Effector memory CD4-positive, alpha-beta T cell (primary cell): ENCODE results near the gene DNAJB12.
"Not testable (repeated sequence)": the region's sequence is repeated elsewhere in the genome, so short reads cannot be mapped to it uniquely, and the experiment has no call there.

Experiments
- DNase-seq, 3 donors: peaks; one replicate each; pipeline ENCODE4 v3.0.0-alpha.2; 2020
- H3K27ac ChIP-seq: 2 replicates; pipeline ENCODE4 v1.7.0; 2013; ENCODE audit warnings: mild to moderate bottlenecking, low read length, moderate library complexity; ENCODE audit not compliant: insufficient read depth, poor library complexity, severe bottlenecking
- H3K27me3 ChIP-seq: replicated peaks from 2 replicates; pipeline ENCODE4 v1.7.0; 2013; ENCODE audit warnings: mild to moderate bottlenecking, low read length; ENCODE audit not compliant: insufficient read depth, control insufficient read depth, poor library complexity, severe bottlenecking
- H3K36me3 ChIP-seq: 2 replicates; pipeline ENCODE4 v1.7.0; 2013; ENCODE audit warnings: mild to moderate bottlenecking, low read length, moderate library complexity; ENCODE audit not compliant: control insufficient read depth, insufficient read depth
- H3K4me1 ChIP-seq: 2 replicates; pipeline ENCODE4 v1.7.0; 2013; ENCODE audit warnings: low read length, mild to moderate bottlenecking; ENCODE audit not compliant: control insufficient read depth, insufficient read depth, poor library complexity, severe bottlenecking
- H3K4me3 ChIP-seq: 2 replicates; pipeline ENCODE4 v1.7.0; 2013; ENCODE audit warnings: low read length, low read depth, mild to moderate bottlenecking; ENCODE audit not compliant: insufficient read depth, poor library complexity, severe bottlenecking
- H3K9me3 ChIP-seq: 2 replicates; pipeline ENCODE4 v1.7.0; 2013; ENCODE audit warnings: mild to moderate bottlenecking, low read length, moderate library complexity; ENCODE audit not compliant: control insufficient read depth

DNAJB12 gene

DNA sequence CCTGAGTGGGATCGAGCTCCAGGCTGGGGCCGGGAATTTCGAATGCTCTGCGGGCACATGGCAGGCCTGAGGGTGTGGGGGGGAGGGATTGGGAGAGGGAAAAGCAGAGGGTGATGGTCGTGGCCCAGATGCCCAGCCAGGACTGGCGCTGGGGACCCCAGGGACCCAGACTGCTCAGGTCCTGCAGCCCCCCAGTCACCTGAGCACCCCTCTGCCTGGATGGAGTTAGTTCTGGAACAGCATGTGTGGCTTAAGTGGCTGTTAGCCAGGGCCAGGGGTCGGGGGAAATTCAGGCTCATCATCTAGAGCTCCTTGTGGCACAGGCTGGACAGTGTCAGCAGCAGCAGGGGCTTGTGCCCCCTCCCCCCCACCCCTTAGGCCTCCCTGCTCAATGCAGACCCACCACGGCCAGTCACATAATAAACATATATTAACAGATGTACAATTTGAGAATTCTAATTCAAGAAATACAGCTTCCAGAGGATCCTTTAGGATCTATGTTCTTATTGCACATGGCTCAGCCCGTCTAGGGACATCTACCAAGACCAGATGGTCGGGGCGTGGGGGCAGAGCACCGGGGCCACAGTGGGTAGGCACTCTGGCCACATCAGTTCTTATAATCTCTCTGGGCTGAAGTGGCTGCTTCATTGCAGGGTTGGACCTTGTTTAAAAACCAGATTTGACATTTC lies 22.2 kb downstream of the DNAJB12 start:
- H3K36me3 ChIP-seq: no peaks in the 10 kb centered on the region
- no peaks in the 10 kb centered on the region for H3K9me3 ChIP-seq
- no peaks in the 10 kb centered on the region for H3K27me3 ChIP-seq
- H3K4me1 ChIP-seq: peaks cover 94% of the 10 kb centered on the region
- peak overlapping the region; percentile 59 for H3K27ac ChIP-seq
- DNase-seq: no peak
- H3K4me3 ChIP-seq: no peak overlapping the region

- peaks cover 93% of the 10 kb centered on the region for H3K4me1 ChIP-seq
- DNase-seq: peak; percentile 78 to 91 (median 82)
- peak overlapping the region; percentile 2 for H3K4me3 ChIP-seq
These were observed 22.9 kb downstream of the DNAJB12 start for GRCh38 chr10:72331575-72332422.

DNA sequence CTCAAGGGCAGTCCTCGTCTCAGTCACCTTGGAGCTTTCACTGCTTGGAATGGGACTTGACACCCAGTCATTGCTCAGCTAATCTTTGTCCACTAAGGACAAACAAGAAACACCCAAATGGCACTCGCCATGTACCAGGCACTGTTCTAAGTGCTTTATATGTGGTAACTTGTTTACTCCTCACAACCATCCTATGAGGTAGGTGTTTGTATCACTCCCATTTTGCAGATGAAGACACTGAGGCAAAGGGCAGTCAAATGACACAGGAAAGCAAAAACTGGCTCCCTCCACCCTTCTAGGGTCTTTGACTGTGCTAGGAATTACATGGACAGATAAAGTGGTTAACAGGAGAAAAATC lies 24.7 kb downstream of the DNAJB12 start:
- no peak for DNase-seq
- Histone ChIP-seq H3K4me3 (no peak overlapping the region), H3K9me3 (no peaks in the 10 kb centered on the region), H3K36me3 (no peaks in the 10 kb centered on the region), H3K27me3 (no peaks in the 10 kb centered on the region), H3K4me1 (peaks cover 76% of the 10 kb centered on the region), H3K27ac (no peak overlapping the region)

More at GRCh38 chr10:72331575-72332422, 22.9 kb downstream of the DNAJB12 start:
- H3K27ac ChIP-seq: peak overlapping the region; percentile 59
- H3K9me3 ChIP-seq: no peaks in the 10 kb centered on the region
- no peaks in the 10 kb centered on the region for H3K27me3 ChIP-seq
- no peaks in the 10 kb centered on the region for H3K36me3 ChIP-seq

DNA sequence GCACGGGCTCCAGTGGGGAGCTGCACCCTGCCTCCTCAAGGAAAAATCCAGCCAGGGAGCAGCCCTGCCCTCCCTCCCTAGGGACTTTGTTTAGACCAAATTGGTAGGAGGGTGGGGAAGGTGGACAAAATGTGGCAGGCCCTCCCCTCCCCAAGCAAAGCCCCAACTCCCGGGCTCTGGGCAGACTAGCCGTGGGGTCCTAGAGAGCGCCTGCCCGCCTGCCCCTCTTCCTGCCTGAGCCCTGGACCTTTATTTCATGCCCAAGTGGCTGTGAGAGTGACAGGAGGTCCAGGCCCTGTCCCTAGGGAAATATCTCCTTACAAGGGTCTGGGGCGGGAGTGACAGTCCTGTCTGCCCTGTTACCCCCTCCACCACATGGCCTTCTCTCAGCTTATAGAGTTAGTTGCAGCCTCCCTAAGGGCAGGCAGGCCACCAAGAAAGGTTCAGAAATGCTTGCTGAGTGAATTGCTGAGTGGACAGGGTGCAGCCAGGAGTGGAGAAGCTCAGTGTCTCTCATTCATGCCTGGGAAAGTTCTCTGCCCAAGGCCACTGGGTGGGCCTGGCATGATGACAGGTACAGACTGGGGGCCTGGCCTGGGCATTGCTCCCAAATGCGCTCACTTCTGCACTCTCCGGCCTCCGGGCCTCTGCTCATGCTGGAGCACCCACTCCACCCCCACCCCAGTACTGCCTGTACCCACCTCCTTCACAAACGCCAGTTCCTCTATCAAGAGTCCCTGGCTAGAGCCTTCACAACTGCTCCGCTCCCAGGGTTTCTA lies 25.2 kb downstream of the DNAJB12 start:
- Histone ChIP-seq H3K4me1 (peaks cover 70% of the 10 kb centered on the region), H3K27me3 (no peaks in the 10 kb centered on the region), H3K4me3 (no peak overlapping the region), H3K36me3 (no peaks in the 10 kb centered on the region), H3K27ac (no peak overlapping the region), H3K9me3 (no peaks in the 10 kb centered on the region)
- DNase-seq: no peak

GRCh38 chr10:72328829-72329204 lies 25.9 kb downstream of the DNAJB12 start:
- H3K27me3 ChIP-seq: no peaks in the 10 kb centered on the region
- H3K4me3 ChIP-seq: no peak overlapping the region
- DNase-seq: no peak
- H3K9me3 ChIP-seq: no peaks in the 10 kb centered on the region
- peak overlapping the region; percentile 13 for H3K27ac ChIP-seq
- peaks cover 66% of the 10 kb centered on the region for H3K4me1 ChIP-seq
- no peaks in the 10 kb centered on the region for H3K36me3 ChIP-seq

DNA sequence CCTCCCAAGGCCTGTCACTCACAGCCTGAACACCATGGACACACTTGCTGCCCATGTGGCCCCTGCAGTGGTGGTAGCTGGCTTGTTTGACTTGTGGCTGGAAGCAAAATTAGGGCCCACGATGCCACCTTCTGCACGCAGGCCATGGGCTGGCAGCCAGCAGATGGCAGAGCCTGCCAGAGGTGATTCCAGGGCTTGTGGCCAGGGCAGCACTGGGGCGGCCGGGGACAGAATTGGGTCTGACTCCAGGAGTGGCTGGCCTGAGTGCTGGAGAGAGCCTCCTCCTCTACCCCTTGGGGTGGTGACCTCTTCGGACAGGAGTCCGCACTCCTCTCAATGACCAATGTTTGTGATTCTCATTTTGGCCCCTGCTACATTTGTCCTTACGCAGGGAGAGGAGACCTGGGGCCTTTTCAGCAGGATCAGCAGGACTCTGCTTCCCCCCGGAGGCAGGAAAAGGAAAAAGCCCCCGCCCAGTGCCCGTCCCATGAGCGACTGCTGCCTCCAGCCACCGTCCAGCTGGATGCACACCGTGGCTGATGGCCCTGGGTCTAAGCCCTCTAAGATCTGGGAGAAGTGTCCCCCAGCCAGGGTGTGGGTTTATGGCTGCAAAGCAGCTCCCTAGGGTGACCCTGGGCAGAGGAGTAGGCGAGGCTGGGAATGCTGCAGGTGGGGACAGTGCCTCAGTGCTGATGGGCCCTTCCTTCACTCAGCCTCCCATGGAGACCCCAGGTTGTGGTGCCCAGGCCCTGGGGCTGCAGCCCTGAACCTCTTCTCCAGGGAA lies 26.5 kb downstream of the DNAJB12 start:
- H3K27me3 ChIP-seq: no peaks in the 10 kb centered on the region
- H3K36me3 ChIP-seq: no peaks in the 10 kb centered on the region
- H3K9me3 ChIP-seq: no peaks in the 10 kb centered on the region
- no peak overlapping the region for H3K4me3 ChIP-seq
- peaks cover 66% of the 10 kb centered on the region for H3K4me1 ChIP-seq
- DNase-seq: no peak
- H3K27ac ChIP-seq: peak overlapping the region; percentile 13

GRCh38 chr10:72326665-72327603 lies 27.8 kb downstream of the DNAJB12 start:
- Histone ChIP-seq H3K4me3 (peak overlapping the region; percentile 30), H3K27ac (peak overlapping the region; percentile 58), H3K4me1 (peaks cover 68% of the 10 kb centered on the region)
- not testable (repeated sequence) for H3K9me3 ChIP-seq, H3K36me3 ChIP-seq, H3K27me3 ChIP-seq
- peak; percentile 38 to 46 (median 44) for DNase-seq

DNA sequence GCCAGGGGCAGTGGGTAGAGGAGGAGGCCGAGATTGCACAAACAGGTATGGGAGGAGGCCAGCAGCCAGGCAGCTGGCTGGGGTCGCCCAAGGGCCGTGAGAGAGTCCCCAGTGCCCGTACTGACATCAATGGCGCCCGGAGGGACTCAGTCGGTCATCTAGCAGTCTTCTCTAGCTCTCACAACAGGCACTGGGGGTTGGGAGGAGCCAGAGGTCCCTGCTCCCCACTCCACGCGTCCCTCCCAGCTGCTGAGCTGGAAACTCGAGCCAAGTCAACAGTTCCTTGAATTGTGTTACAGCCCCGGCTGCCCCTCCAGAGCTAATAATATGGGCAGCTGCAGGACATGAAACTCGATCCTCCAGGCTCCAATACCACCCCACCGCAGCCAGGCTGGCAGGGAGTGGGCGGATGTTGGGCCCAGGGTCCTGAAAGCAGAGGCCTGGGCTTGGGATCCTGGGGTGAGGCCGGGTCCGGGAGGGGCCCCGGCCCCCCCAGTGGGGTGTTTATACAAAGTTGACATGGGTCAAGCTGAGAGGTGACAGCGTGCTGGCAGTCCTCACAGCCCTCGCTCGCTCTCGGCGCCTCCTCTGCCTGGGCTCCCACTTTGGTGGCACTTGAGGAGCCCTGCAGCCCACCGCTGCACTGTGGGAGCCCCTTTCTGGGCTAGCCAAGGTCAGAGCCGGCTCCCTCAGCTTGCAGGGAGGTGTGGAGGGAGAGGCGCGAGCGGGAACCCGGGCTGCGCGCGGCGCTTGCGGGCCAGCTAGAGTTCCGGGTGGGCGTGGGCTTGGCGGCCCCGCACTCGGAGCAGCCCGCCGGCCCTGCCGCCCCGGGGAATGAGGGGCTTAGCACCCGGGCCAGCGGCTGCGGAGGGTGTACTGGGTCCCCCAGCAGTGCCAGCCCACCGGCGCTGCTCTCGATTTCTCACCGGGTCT lies 29.2 kb downstream of the DNAJB12 start:
- not testable (repeated sequence) for H3K27ac ChIP-seq, H3K36me3 ChIP-seq, H3K9me3 ChIP-seq, H3K4me3 ChIP-seq, DNase-seq, H3K27me3 ChIP-seq
- peaks cover 68% of the 10 kb centered on the region for H3K4me1 ChIP-seq
